ENCODE data around the gene PDE3A. TPM values are rescaled to one million over a fixed set of nuclear protein-coding genes. Genes with fewer than 3 reads are reported as not detected.
A peak's percentile ranks its signal among the peaks of the same experiment; 100 is the strongest.

Gene PDE3A
- total and polyA plus RNA-seq, 4 donors: 1.5 to 15.8 (median 3.4) TPM

DNA sequence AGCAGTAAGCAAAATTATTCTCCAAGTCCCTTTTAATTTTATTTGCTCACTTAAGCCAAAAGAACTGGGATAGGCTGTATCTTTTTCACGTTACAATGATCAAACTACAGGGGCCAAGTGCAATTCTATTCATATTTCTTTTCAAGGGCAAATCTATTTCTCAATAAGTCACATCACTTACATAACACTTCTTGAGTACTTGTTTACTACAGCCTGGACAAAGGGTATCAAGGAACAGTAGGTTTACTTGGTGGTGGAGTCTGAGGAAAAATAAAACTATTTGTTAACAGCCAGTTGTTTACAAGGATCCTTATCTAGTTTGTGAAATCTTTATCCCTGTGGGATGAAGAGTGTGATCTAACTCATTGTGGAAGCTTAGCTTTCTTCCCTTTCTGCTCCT lies 72.1 kb downstream of the PDE3A start:
- Histone ChIP-seq H3K4me3 (no peak overlapping the region), H3K36me3 (ENCODE audit: control insufficient read depth in 4 of 4, insufficient read depth in 4 of 4, low read length in 4 of 4) (no peaks in the 10 kb centered on the region), H3K9me3 (ENCODE audit: control insufficient read depth in 4 of 4, insufficient read depth in 3 of 4, low read length in 3 of 4) (no peaks in the 10 kb centered on the region), H3K27ac (ENCODE audit: low read depth in 1 of 2, low read length in 1 of 2) (peak overlapping the region in 1 of 2 donors; percentile 70), H3K9ac (ENCODE audit: insufficient read depth in 1 of 2, low read length in 2 of 2) (no peak overlapping the region), H3K27me3 (ENCODE audit: control insufficient read depth in 3 of 3, insufficient read depth in 3 of 3, low read length in 2 of 3) (no peaks in the 10 kb centered on the region), H3K4me1 (ENCODE audit: control insufficient read depth in 5 of 5, insufficient read depth in 5 of 5, low read length in 5 of 5) (peaks cover 0 to 40% (median 0%) of the 10 kb centered on the region in 5 donors)
- no peak for DNase-seq
- no peak for ATAC-seq (ENCODE audit: insufficient read depth, low FRiP score)
- 39 to 62% methylated on average over 1 of the region's 1 CpG for WGBS, 2 donors
- TF ChIP-seq, protein P1, sequence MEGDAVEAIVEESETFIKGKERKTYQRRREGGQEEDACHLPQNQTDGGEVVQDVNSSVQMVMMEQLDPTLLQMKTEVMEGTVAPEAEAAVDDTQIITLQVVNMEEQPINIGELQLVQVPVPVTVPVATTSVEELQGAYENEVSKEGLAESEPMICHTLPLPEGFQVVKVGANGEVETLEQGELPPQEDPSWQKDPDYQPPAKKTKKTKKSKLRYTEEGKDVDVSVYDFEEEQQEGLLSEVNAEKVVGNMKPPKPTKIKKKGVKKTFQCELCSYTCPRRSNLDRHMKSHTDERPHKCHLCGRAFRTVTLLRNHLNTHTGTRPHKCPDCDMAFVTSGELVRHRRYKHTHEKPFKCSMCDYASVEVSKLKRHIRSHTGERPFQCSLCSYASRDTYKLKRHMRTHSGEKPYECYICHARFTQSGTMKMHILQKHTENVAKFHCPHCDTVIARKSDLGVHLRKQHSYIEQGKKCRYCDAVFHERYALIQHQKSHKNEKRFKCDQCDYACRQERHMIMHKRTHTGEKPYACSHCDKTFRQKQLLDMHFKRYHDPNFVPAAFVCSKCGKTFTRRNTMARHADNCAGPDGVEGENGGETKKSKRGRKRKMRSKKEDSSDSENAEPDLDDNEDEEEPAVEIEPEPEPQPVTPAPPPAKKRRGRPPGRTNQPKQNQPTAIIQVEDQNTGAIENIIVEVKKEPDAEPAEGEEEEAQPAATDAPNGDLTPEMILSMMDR (IDR thresholded peaks at IDR 0.05; ENCODE audit: control extremely low read depth, extremely low read depth): no peak

DNA sequence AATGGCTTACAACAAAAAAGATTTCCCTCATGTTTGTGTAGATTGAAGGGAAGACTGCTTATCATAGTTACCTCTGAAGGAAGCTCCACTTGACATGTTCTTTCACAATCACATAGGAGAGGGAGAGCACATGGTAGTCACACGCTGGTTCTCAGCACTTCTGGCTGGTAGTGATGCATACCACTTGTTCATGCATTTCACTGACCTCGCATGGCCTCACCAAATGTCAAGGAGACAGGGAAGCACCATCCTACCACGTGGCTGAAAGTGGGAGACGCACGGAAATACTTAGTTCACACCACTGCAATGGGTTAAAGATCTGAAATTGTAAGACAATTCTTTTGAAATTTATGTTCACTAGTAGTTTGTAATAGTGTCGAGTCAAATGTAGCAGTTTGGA lies 74.0 kb downstream of the PDE3A start:
- TF ChIP-seq, protein P1 (IDR thresholded peaks at IDR 0.05; ENCODE audit: control extremely low read depth, extremely low read depth): no peak
- no peak for DNase-seq

DNA sequence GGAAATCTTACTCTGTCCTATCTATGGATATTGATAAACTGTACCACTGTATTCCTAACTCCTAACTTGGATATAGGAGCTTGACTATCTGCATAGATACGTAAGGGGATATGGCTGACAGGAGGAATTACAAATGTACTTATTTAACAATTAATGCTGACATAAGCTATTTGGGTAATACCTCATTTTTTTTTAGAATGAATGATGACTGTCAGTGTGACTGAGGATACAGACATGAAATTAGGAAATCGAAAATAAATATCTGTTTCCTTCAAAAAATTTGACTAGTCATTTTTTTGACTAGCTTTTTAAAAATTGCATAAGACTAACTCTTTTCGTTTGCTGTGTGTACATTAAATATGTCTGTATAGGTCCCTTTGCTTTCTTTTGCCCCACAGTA lies 74.9 kb downstream of the PDE3A start:
- WGBS, 2 donors: 62 to 64% methylated on average over 3 of the region's 3 CpGs
- TF ChIP-seq, protein P1 (IDR thresholded peaks at IDR 0.05; ENCODE audit: control extremely low read depth, extremely low read depth): no peak
- no peak for DNase-seq
- Histone ChIP-seq H3K4me3 (no peak overlapping the region), H3K27me3 (ENCODE audit: control insufficient read depth in 3 of 3, insufficient read depth in 3 of 3, low read length in 2 of 3) (no peaks in the 10 kb centered on the region), H3K4me1 (ENCODE audit: control insufficient read depth in 5 of 5, insufficient read depth in 5 of 5, low read length in 5 of 5) (peaks cover 0 to 23% (median 0%) of the 10 kb centered on the region in 5 donors), H3K27ac (ENCODE audit: low read depth in 1 of 2, low read length in 1 of 2) (peak overlapping the region in 1 of 2 donors; percentile 26), H3K9me3 (ENCODE audit: control insufficient read depth in 4 of 4, insufficient read depth in 3 of 4, low read length in 3 of 4) (no peaks in the 10 kb centered on the region), H3K36me3 (ENCODE audit: control insufficient read depth in 4 of 4, insufficient read depth in 4 of 4, low read length in 4 of 4) (no peaks in the 10 kb centered on the region), H3K9ac (ENCODE audit: insufficient read depth in 1 of 2, low read length in 2 of 2) (no peak overlapping the region)
- ATAC-seq (ENCODE audit: insufficient read depth, low FRiP score): no peak

More for the DNA sequence above, 74.0 kb downstream of the PDE3A start:
- Histone ChIP-seq H3K4me3 (no peak overlapping the region), H3K27ac (ENCODE audit: low read depth in 1 of 2, low read length in 1 of 2) (peak overlapping the region in 1 of 2 donors; percentile 65), H3K9ac (ENCODE audit: insufficient read depth in 1 of 2, low read length in 2 of 2) (no peak overlapping the region), H3K27me3 (ENCODE audit: control insufficient read depth in 3 of 3, insufficient read depth in 3 of 3, low read length in 2 of 3) (no peaks in the 10 kb centered on the region), H3K9me3 (ENCODE audit: control insufficient read depth in 4 of 4, insufficient read depth in 3 of 4, low read length in 3 of 4) (no peaks in the 10 kb centered on the region), H3K4me1 (ENCODE audit: control insufficient read depth in 5 of 5, insufficient read depth in 5 of 5, low read length in 5 of 5) (peaks cover 0 to 30% (median 0%) of the 10 kb centered on the region in 5 donors), H3K36me3 (ENCODE audit: control insufficient read depth in 4 of 4, insufficient read depth in 4 of 4, low read length in 4 of 4) (no peaks in the 10 kb centered on the region)
- no peak for ATAC-seq (ENCODE audit: insufficient read depth, low FRiP score)
- 81 to 84% methylated on average over 6 of the region's 6 CpGs for WGBS, 2 donors

DNA sequence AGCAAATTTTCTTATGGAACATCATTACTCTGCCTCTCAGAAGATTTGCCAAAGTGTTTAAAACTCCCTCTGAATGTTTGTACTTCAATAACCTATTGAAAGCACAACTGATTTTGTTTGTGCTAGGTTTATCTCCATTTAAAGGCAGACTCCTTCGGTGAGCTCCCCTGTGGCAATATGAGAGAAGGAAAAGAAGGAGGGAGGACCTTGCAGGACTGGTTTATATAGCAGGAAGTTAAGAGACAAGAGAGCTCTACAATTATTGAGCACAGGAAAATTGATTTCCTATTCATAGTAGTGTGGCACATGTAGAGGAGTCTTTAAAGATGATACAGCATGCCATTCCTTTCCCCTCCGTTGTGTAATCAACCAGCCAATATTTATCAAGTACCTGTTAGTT lies 75.5 kb downstream of the PDE3A start:
- Histone ChIP-seq H3K9ac (ENCODE audit: insufficient read depth in 1 of 2, low read length in 2 of 2) (no peak overlapping the region), H3K27me3 (ENCODE audit: control insufficient read depth in 3 of 3, insufficient read depth in 3 of 3, low read length in 2 of 3) (no peaks in the 10 kb centered on the region), H3K27ac (ENCODE audit: low read depth in 1 of 2, low read length in 1 of 2) (peak overlapping the region in 1 of 2 donors; percentile 75), H3K4me1 (ENCODE audit: control insufficient read depth in 5 of 5, insufficient read depth in 5 of 5, low read length in 5 of 5) (peaks cover 0 to 23% (median 0%) of the 10 kb centered on the region in 5 donors), H3K9me3 (ENCODE audit: control insufficient read depth in 4 of 4, insufficient read depth in 3 of 4, low read length in 3 of 4) (no peaks in the 10 kb centered on the region), H3K4me3 (no peak overlapping the region), H3K36me3 (ENCODE audit: control insufficient read depth in 4 of 4, insufficient read depth in 4 of 4, low read length in 4 of 4) (no peaks in the 10 kb centered on the region)
- DNase-seq: no peak
- TF ChIP-seq, protein P1 (IDR thresholded peaks at IDR 0.05; ENCODE audit: control extremely low read depth, extremely low read depth): no peak
- no peak for ATAC-seq (ENCODE audit: insufficient read depth, low FRiP score)
- 52 to 74% methylated on average over 2 of the region's 2 CpGs for WGBS, 2 donors

All from lung (tissue), 12 donors.